Ovary (tissue), 9 donors: ENCODE data around the gene OR10V1. TPM values are rescaled to one million over a fixed set of nuclear protein-coding genes. Genes with fewer than 3 reads are reported as not detected.

Source experiments
- DNase-seq, 5 donors: peaks; one replicate each; pipeline ENCODE4 v3.0.0-alpha.2; 2019 to 2020
- H3K27ac ChIP-seq, 2 donors: fragments of 200-600 bp; one replicate each; pipeline versions ENCODE4 v1.5.1 to v1.8.0; 2019 to 2022
- H3K27me3 ChIP-seq: fragments of 200-600 bp; one replicate; pipeline ENCODE4 v1.8.0; 2022
- H3K36me3 ChIP-seq: fragments of 200-600 bp; sonication (generic); one replicate; pipeline ENCODE4 v1.5.1; 2019
- H3K4me1 ChIP-seq: one replicate; pipeline ENCODE4 v1.8.1; 2013; ENCODE audit warnings: mild to moderate bottlenecking, moderate library complexity; ENCODE audit not compliant: insufficient read depth
- H3K4me3 ChIP-seq: fragments of 200-600 bp; sonication (generic); one replicate; pipeline ENCODE4 v1.5.1; 2017
- H3K9me3 ChIP-seq, 2 donors: fragments of 200-600 bp in 1 of 2; sonication (generic) in 1 of 2; one replicate each; pipeline versions ENCODE4 v1.5.1 to v1.8.1; 2013 to 2019; ENCODE audit warnings: mild to moderate bottlenecking in 1 of 2, moderate library complexity in 1 of 2
- EP300 ChIP-seq: sonication (generic); formaldehyde crosslinking; IDR thresholded peaks from one replicate; pipeline ENCODE4 v1.6.1; 2017; ENCODE audit warnings: antibody characterized with exemption
- POLR2A ChIP-seq: fragments of 450-650 bp; IDR thresholded peaks from one replicate; pipeline ENCODE4 v1.6.1; 2017; ENCODE audit warnings: antibody characterized with exemption, mild to moderate bottlenecking, moderate library complexity
- WGBS, 3 donors: extraction: QIAGEN DNeasy Blood & Tissue Kit in 1 of 3; methylation state at CpG; one replicate each; pipeline versions ENCODE4 v1.1.5 to v1.1.7; 2013 to 2017; 5-methylcytosine and 5-hydroxymethylcytosine counted together
- intact Hi-C, 4 donors: fragments of 100-400 bp; cut with DNase I; formaldehyde crosslinking; loops; one replicate each; pipeline versions ENCODE4 v1.11.0 to v1.15.1; 2022 to 2023
- polyA plus RNA-seq, 2 donors: library from polyadenylated mRNA; stranded (reverse); fragments of 200-250 nt in 1 of 2; fragments of 350-450 nt in 1 of 2; fragmentation: Illumina TruSeq in 1 of 2; extraction: RNeasy Lipid Tissue Mini Kit (QIAGEN cat#74804) in 1 of 2; gene quantifications; one replicate each; pipeline ENCODE4 v1.2.3, GENCODE V29; 2013 to 2014
- total RNA-seq, 7 donors: library from RNA; depleted of rRNA in 2 of 7; stranded (reverse); fragments of >200 nt in 2 of 7; fragmentation: NEBNext Ultra II Directional in 3 of 7; extraction: Animal tissue kit (Norgen Biotek cat#: 25700) in 3 of 7; gene quantifications; one replicate each; pipeline versions ENCODE4 v1.1.0 to v1.2.4, GENCODE V29; 2016 to 2023
- TF ChIP-seq, protein P1 (sequence below), 3 donors: fragments of 450-650 bp in 2 of 3; fragments of 200-600 bp in 1 of 3; IDR thresholded peaks; one replicate each; pipeline versions ENCODE4 v1.5.1 to v1.8.0; 2016 to 2022; ENCODE audit warnings: antibody characterized with exemption in 3 of 3, mild to moderate bottlenecking in 1 of 3
- donor health status: DM: no; HTN: no; CAD: no; lungs with moderate emphysema.
- donor health status: DM: no; HTN: no; CAD: no.
- donor health status: Bipolar disorder and iron deficiency.
- donor health status: DM: yes; HTN: yes; CAD: no.
- donor health status: DM: no; HTN: no; CAD: no.
- donor health status: DM: yes; HTN: yes; CAD: no.

Gene OR10V1
- total and polyA plus RNA-seq, 9 donors: not detected

DNA sequence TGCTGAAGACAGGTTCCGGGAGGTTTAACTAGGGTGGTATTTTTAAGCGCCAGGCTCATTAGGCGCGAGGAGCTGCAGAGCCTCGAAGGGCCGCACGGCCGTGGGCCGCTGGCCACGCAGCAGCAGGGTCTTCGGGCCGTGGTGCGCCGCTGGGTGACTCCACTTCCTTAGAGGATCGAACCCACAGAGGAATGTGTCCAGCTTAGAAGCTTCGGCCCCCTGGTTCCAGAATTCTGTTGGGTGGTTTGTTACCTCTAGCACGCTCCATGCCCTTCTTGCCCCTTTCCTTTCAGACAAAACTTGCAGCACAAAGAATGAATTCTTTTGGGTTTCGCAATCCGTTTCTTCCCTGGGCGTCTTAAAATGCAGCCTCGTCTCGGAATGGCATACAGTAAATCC lies 44.0 kb downstream of the OR10V1 start:
- TF ChIP-seq EP300 (no peak), POLR2A (no peak)
- TF ChIP-seq, protein P1, sequence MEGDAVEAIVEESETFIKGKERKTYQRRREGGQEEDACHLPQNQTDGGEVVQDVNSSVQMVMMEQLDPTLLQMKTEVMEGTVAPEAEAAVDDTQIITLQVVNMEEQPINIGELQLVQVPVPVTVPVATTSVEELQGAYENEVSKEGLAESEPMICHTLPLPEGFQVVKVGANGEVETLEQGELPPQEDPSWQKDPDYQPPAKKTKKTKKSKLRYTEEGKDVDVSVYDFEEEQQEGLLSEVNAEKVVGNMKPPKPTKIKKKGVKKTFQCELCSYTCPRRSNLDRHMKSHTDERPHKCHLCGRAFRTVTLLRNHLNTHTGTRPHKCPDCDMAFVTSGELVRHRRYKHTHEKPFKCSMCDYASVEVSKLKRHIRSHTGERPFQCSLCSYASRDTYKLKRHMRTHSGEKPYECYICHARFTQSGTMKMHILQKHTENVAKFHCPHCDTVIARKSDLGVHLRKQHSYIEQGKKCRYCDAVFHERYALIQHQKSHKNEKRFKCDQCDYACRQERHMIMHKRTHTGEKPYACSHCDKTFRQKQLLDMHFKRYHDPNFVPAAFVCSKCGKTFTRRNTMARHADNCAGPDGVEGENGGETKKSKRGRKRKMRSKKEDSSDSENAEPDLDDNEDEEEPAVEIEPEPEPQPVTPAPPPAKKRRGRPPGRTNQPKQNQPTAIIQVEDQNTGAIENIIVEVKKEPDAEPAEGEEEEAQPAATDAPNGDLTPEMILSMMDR (IDR thresholded peaks at IDR 0.05): no peak
- DNase-seq: peak; percentile 46 to 70 (median 61)
- peak overlapping the region; percentile 59 for H3K4me3 ChIP-seq
- no peaks in the 10 kb centered on the region for H3K9me3 ChIP-seq
- no peaks in the 10 kb centered on the region for H3K36me3 ChIP-seq
- H3K27ac ChIP-seq: peak overlapping the region; percentile 84 to 94
- WGBS, 3 donors: 1 to 2% (median 1%) methylated on average over 22 of the region's 22 CpGs
- peaks cover 6% of the 10 kb centered on the region for H3K4me1 ChIP-seq
- H3K27me3 ChIP-seq: no peaks in the 10 kb centered on the region
- intact Hi-C loops: loop anchor here in 3 of 4 donors (2.0 to 10.0 kb wide), 4 partner anchors 55 to 133 kb away; partner anchors contain the start of gene OSBP (in 1 of the 3)

DNA sequence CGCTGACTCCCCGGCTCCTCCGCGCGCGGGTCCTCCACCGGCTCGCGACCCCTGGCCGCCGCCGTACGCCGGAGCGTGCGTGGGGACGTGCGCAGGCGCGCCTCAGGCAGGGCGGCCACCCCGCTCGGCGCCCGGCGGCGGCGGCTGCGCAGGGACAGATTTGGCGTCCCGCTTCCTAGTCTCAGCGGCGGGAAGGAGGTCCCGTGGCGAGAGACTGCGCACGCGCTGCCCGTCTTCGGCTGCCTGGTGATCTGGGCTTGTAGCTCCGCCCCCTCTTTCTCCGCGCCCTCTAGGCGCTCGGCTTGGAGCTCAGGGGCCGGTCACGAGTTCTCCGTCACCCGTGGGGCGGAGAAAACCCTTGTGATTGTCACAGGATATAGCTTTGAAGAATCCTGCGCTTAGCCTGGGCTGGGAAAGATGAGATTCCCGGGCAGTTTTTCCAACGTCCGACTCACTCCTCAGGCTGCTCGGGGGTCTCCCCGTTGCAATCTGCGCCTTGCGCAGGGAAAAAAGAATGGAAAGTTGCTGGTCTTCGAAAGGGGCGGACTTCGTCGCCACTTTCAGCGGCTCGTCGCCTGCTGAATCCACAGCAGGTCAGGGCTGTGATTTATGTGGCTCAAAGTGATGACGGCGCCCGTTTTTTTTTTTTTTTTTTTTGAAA lies 44.6 kb downstream of the OR10V1 start, which contains the start of gene PATL1:
TSS of gene PATL1 (minus strand) at position 88 of the 661 bp plus-strand sequence. CDS start 142 bp downstream, outside the sequence.
- Histone ChIP-seq H3K36me3 (no peaks in the 10 kb centered on the region), H3K4me1 (peaks cover 6% of the 10 kb centered on the region), H3K9me3 (no peaks in the 10 kb centered on the region), H3K27me3 (no peaks in the 10 kb centered on the region), H3K4me3 (peak within 1 kb of the TSS; percentile 98), H3K27ac (peak within 1 kb of the TSS; percentile 84 to 94)
- peak; percentile 99 for DNase-seq
- TF ChIP-seq EP300 (peak; percentile 44), POLR2A (peak; percentile 79)
- TF ChIP-seq, protein P1 (IDR thresholded peaks at IDR 0.05): no peak
- intact Hi-C loops: loop anchor here in 3 of 4 donors (2.0 to 10.0 kb wide), 4 partner anchors 54 to 132 kb away; partner anchors contain the start of gene OSBP (in 1 of the 3)
- 0% methylated on average over 50 to 68 of the region's 68 CpGs for WGBS, 3 donors

DNA sequence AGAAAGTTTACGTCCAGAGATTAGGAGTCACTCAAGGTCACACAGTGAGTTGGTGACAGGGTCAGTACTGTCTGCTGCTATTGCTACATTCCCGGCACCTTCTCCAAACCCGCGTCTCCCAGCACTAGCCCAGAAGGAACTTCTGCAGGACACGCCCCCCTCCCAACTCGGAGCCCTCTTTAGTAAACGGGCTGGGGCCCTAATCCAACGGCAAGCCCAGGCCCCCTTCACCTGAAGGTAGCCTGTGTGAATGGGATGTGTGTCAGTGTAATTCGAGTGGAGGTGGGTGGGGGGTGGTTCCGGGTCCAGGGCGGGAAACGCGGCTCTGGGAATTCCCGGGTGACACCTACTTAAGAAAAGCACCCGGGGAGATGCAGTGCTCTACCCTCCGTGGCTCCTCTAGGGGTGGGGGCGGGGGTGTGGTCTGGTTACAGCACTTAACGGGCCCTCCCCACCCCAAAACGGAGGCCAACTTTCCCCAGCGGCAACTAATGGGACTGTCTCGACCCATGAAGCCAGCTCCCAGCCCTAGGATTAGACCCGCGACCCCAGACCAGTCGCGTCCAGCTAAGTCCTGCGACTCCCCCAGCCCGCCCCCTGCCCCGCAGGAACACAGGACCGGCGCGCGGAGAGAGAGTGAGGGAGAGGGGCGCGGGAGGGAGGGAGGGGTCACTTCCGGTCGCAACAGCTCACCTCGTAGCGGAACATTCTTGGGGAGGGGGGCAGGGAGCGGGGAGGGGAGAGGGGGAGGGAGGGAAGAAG lies 45.3 kb downstream of the OR10V1 start:
- TF ChIP-seq, protein P1 (IDR thresholded peaks at IDR 0.05): peak in 1 of 3 donors; percentile 28
- no peak for TF ChIP-seq POLR2A
- Histone ChIP-seq H3K27me3 (no peaks in the 10 kb centered on the region), H3K27ac (peak overlapping the region; percentile 84 to 94), H3K9me3 (no peaks in the 10 kb centered on the region), H3K4me1 (peaks cover 6% of the 10 kb centered on the region), H3K4me3 (peak overlapping the region; percentile 98), H3K36me3 (no peaks in the 10 kb centered on the region)
- WGBS, 3 donors: 0 to 1% (median 0%) methylated on average over 33 to 38 of the region's 39 CpGs
- intact Hi-C loops: loop anchor here in 3 of 4 donors (2.0 to 10.0 kb wide), 4 partner anchors 54 to 132 kb away; partner anchors contain the start of gene OSBP (in 1 of the 3)
- peak in 4 of 5 donors; percentile 30 to 77 (median 60) for DNase-seq

DNA sequence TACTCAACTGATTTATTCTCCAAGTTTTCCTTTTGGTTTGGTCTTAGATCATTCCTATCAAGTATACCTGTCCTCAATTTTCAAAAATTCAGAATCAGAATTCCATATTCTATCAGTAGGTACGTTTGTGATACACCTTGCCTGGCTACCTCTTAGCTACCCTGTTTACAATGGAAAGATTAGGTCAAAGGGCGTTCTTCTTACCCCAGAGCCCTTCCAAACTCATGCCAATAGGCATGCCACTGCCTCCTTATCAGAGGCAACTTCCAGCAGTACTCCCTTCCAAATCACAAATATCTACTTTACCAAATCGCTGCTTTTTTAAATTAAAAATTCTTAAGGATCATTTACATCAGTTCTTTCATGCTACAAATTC lies 45.8 kb downstream of the OR10V1 start:
- no peaks in the 10 kb centered on the region for H3K9me3 ChIP-seq
- intact Hi-C loops: loop anchor here in 3 of 4 donors (2.0 to 10.0 kb wide), 4 partner anchors 53 to 131 kb away; partner anchors contain the start of gene OSBP (in 1 of the 3)
- peaks cover 6% of the 10 kb centered on the region for H3K4me1 ChIP-seq
- no peaks in the 10 kb centered on the region for H3K27me3 ChIP-seq
- TF ChIP-seq, protein P1 (IDR thresholded peaks at IDR 0.05): no peak
- TF ChIP-seq POLR2A: no peak
- TF ChIP-seq EP300: no peak
- peak overlapping the region; percentile 98 for H3K4me3 ChIP-seq
- WGBS, 3 donors: 21 to 30% (median 21%) methylated on average over 3 of the region's 3 CpGs
- no peak for DNase-seq
- H3K27ac ChIP-seq: no peak overlapping the region
- H3K36me3 ChIP-seq: no peaks in the 10 kb centered on the region
